HEK293 (cell line): ENCODE data around the gene RAMAC.
A peak's percentile ranks its signal among the peaks of the same experiment; 100 is the strongest.

ENCODE experiments used
- CTCF ChIA-PET: fragments of 350-600 bp; formaldehyde crosslinking; extraction: SDS; loops from one replicate; lab custom pipeline; 2021; ENCODE audit warnings: antibody characterized with exemption; lab: Yijun Ruan, JAX
- POLR2A ChIA-PET: fragments of 300-600 bp; formaldehyde crosslinking; extraction: SDS; loops from one replicate; lab custom pipeline; 2020; ENCODE audit warnings: antibody characterized with exemption, inconsistent platforms; lab: Yijun Ruan, JAX
- H3K27ac ChIP-seq: fragments of 200-500 bp; sonication (Bioruptor generic); 2 replicates; pipeline ENCODE4 v1.5.1; 2014; ENCODE audit warnings: low read depth, low read length, control low read depth, inconsistent platforms; ENCODE audit errors: extremely low read depth
- H3K36me3 ChIP-seq, 2 experiments: fragments of 200-500 bp in 1 of 2; sonication (Bioruptor generic) in 1 of 2; 1 replicate in 1 of 2; 2 replicates in 1 of 2; pipeline ENCODE4 v1.5.1; 2014 to 2017; ENCODE audit warnings: inconsistent platforms in 2 of 2, low read length in 2 of 2; ENCODE audit not compliant: control insufficient read depth in 2 of 2, insufficient read depth in 1 of 2
- H3K4me1 ChIP-seq: fragments of 200-500 bp; sonication (Bioruptor generic); 2 replicates; pipeline ENCODE4 v1.5.1; 2014; ENCODE audit warnings: mild to moderate bottlenecking, low read length, inconsistent platforms; ENCODE audit not compliant: control insufficient read depth, insufficient read depth
- H3K4me3 ChIP-seq: 2 replicates; pipeline ENCODE4 v1.5.1; 2011; ENCODE audit warnings: low read depth, mild to moderate bottlenecking, control low read depth, low read length, moderate library complexity
- H3K9me3 ChIP-seq: fragments of 200-500 bp; sonication (Bioruptor generic); 2 replicates; pipeline ENCODE4 v1.5.1; 2014; ENCODE audit warnings: low read depth, low read length, inconsistent platforms; ENCODE audit not compliant: control insufficient read depth, insufficient read depth
- MYNN ChIP-seq: fragments of 450-650 bp; formaldehyde crosslinking; IDR thresholded peaks from 2 replicates; pipeline ENCODE4 v1.5.1; 2016; ENCODE audit warnings: missing biosample characterization, missing genetic modification characterization, borderline replicate concordance
- SCRT2 ChIP-seq: fragments of 450-650 bp; formaldehyde crosslinking; IDR thresholded peaks from 2 replicates; pipeline ENCODE4 v1.5.1; 2016; ENCODE audit warnings: missing biosample characterization, missing genetic modification characterization
- SP7 ChIP-seq: fragments of 450-650 bp; formaldehyde crosslinking; IDR thresholded peaks from 2 replicates; pipeline ENCODE4 v1.5.1; 2016; ENCODE audit warnings: missing biosample characterization, missing genetic modification characterization
- TCF7L2 ChIP-seq: IDR thresholded peaks from 2 replicates; pipeline ENCODE4 v1.6.1; 2011; ENCODE audit warnings: low read depth, mild to moderate bottlenecking, inconsistent platforms, low read length, moderate library complexity, borderline replicate concordance
- ZBTB17 ChIP-seq: fragments of 450-650 bp; formaldehyde crosslinking; IDR thresholded peaks from 2 replicates; pipeline ENCODE4 v1.5.1; 2016; ENCODE audit warnings: missing biosample characterization, missing genetic modification characterization
- ZNF121 ChIP-seq: fragments of 450-650 bp; formaldehyde crosslinking; IDR thresholded peaks from 2 replicates; pipeline ENCODE4 v1.5.1; 2016; ENCODE audit warnings: missing biosample characterization, missing genetic modification characterization
- ZNF140 ChIP-seq: fragments of 450-650 bp; formaldehyde crosslinking; IDR thresholded peaks from 2 replicates; pipeline ENCODE4 v1.5.1; 2016; ENCODE audit warnings: missing biosample characterization, missing genetic modification characterization
- ZNF335 ChIP-seq: fragments of 450-650 bp; formaldehyde crosslinking; conservative IDR thresholded peaks from 2 replicates; pipeline ENCODE4 v1.5.1; 2016; ENCODE audit warnings: missing biosample characterization, missing genetic modification characterization
- ZNF426 ChIP-seq: fragments of 450-650 bp; formaldehyde crosslinking; IDR thresholded peaks from 2 replicates; pipeline ENCODE4 v1.5.1; 2017; ENCODE audit warnings: missing biosample characterization, missing genetic modification characterization, mild to moderate bottlenecking, inconsistent platforms, moderate library complexity
- ZNF677 ChIP-seq: fragments of 450-650 bp; IDR thresholded peaks from 2 replicates; pipeline ENCODE4 v1.5.0; 2018; ENCODE audit warnings: missing biosample characterization, mild to moderate bottlenecking, missing genetic modification characterization, moderate library complexity
- ZNF76 ChIP-seq: fragments of 450-650 bp; formaldehyde crosslinking; IDR thresholded peaks from 2 replicates; pipeline ENCODE4; 2016; ENCODE audit warnings: low read depth, missing biosample characterization, missing genetic modification characterization, borderline replicate concordance
- ZNF777 ChIP-seq: fragments of 450-650 bp; formaldehyde crosslinking; IDR thresholded peaks from 2 replicates; pipeline ENCODE4 v1.5.1; 2017; ENCODE audit warnings: missing biosample characterization, missing genetic modification characterization, borderline replicate concordance
- TF ChIP-seq, protein P1 (sequence below): fragments of 450-650 bp; formaldehyde crosslinking; conservative IDR thresholded peaks from 2 replicates; pipeline ENCODE4 v1.5.1; 2016; ENCODE audit warnings: low read depth, missing biosample characterization, missing genetic modification characterization
- TF ChIP-seq, protein P2 (sequence below): fragments of 450-650 bp; formaldehyde crosslinking; IDR thresholded peaks from 2 replicates; pipeline ENCODE4 v1.5.1; 2016; ENCODE audit warnings: missing biosample characterization, missing genetic modification characterization

RAMAC gene

DNA sequence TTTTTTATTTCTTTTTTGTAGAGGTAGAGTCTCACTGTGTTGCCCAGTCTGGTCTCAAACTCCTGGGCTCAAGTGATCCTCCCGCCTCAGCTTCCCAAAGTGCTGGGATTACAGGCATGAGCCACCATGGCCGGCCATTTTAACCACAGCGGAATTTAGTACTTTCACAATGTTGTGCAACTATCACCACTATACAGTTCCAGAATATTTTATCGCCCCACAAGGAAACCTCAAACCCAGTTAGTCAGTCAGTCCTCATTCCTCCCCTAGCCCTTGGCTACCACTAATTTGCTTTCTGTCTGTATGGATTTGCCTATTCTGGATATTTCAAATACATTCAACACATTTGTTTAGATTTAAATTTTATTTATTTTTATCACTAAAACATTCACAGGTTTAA lies 17.9 kb upstream of the RAMAC start:
- TF ChIP-seq ZNF426 (tag by site-specific recombination): no peak
- TF ChIP-seq ZNF777: no peak
- TF ChIP-seq, protein P1, sequence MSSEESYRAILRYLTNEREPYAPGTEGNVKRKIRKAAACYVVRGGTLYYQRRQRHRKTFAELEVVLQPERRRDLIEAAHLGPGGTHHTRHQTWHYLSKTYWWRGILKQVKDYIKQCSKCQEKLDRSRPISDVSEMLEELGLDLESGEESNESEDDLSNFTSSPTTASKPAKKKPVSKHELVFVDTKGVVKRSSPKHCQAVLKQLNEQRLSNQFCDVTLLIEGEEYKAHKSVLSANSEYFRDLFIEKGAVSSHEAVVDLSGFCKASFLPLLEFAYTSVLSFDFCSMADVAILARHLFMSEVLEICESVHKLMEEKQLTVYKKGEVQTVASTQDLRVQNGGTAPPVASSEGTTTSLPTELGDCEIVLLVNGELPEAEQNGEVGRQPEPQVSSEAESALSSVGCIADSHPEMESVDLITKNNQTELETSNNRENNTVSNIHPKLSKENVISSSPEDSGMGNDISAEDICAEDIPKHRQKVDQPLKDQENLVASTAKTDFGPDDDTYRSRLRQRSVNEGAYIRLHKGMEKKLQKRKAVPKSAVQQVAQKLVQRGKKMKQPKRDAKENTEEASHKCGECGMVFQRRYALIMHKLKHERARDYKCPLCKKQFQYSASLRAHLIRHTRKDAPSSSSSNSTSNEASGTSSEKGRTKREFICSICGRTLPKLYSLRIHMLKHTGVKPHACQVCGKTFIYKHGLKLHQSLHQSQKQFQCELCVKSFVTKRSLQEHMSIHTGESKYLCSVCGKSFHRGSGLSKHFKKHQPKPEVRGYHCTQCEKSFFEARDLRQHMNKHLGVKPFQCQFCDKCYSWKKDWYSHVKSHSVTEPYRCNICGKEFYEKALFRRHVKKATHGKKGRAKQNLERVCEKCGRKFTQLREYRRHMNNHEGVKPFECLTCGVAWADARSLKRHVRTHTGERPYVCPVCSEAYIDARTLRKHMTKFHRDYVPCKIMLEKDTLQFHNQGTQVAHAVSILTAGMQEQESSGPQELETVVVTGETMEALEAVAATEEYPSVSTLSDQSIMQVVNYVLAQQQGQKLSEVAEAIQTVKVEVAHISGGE (tag by site-specific recombination): no peak
- TF ChIP-seq MYNN: no peak
- TF ChIP-seq ZNF121 (tag by site-specific recombination): peak; percentile 50; the same call in 1 of the 2 replicates
- no peak for TF ChIP-seq SCRT2
- TF ChIP-seq, all 188 proteins: peak for 1
- H3K4me1 ChIP-seq: peaks cover 11% of the 10 kb centered on the region
- ChIA-PET CTCF (interaction anchor here (1.1 kb wide), 1 partner anchor 119 kb away, joined by 4 read pairs; no protein-coding TSS in a partner anchor), POLR2A (interaction anchor here (1.1 kb wide), 1 partner anchor 18 kb away, joined by 3 read pairs; the partner anchor contains the start of gene RAMAC)
- H3K36me3 ChIP-seq: no peaks in the 10 kb centered on the region
- H3K4me3 ChIP-seq: no peak overlapping the region
- H3K27ac ChIP-seq: no peak overlapping the region
- no peaks in the 10 kb centered on the region for H3K9me3 ChIP-seq

DNA sequence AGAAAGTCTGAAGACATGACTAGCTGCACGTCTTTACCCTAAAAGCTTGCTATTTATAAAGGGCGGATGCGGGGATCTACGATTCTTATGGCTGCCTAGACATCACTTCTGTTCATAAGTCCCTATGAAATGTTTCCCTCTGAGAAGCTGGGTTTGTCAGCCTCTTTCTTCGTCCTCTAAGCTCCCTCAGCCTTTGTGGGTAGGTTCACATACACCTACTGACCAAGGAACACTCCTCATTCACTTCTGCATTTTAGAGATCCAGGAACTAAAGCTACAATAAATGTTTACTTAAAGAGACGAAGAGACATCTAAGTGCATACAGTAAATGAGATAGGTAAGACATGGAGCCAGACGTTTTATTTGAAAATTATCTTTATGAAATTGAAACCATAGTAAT lies 16.7 kb upstream of the RAMAC start:
- no peaks in the 10 kb centered on the region for H3K36me3 ChIP-seq
- POLR2A ChIA-PET: no interaction called here
- H3K27ac ChIP-seq: no peak overlapping the region
- CTCF ChIA-PET: interaction anchor here (0.6 to 0.9 kb wide), 3 partner anchors 18 to 31 kb away, joined by 3 to 4 read pairs (median 3); no protein-coding TSS in a partner anchor
- no peaks in the 10 kb centered on the region for H3K9me3 ChIP-seq
- H3K4me1 ChIP-seq: peaks cover 11% of the 10 kb centered on the region
- no peak overlapping the region for H3K4me3 ChIP-seq
- no peak for TF ChIP-seq ZNF140
- peak; percentile 88 for TF ChIP-seq ZBTB17

DNA sequence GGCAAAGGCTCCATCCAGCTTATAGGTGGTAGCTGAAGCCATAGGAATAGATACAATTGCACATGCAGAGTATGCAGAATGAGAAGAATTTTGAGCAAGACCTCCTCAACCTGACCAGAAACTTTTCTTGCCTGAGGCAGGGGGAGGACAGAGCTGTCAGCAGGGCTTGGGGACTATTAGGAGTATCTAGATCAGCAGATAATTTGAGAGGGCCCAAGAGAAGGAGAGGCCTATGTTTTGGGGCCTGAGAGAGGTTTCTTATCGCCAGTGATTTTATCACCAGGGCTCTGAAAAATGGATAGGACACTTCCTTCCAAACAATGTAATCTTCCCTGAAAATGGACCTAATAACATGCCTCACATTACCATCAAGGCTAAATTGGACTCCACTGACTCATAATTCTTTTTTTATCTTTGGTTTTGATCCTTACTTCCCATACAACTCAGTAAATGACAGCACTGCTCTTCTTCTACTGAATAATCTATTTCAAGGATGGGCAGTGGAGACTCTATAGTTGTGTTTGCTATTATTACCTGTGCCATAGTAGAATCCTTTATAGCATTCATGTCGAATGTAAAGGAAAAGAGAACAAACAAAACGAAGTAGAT lies 15.8 kb upstream of the RAMAC start:
- Histone ChIP-seq H3K27ac (no peak overlapping the region), H3K4me3 (no peak overlapping the region), H3K4me1 (peaks cover 11% of the 10 kb centered on the region), H3K9me3 (no peaks in the 10 kb centered on the region), H3K36me3 (no peaks in the 10 kb centered on the region)
- ChIA-PET CTCF (interaction anchor here (0.6 to 1.7 kb wide), 3 partner anchors 9 to 41 kb away, joined by 3 to 6 read pairs (median 4); partner anchors contain the start of gene C15orf40), POLR2A (no interaction called here)
- TF ChIP-seq ZNF335: 0 out of 2 replicates have a peak, but pooled peaks have one; percentile 15
- TF ChIP-seq, protein P2, sequence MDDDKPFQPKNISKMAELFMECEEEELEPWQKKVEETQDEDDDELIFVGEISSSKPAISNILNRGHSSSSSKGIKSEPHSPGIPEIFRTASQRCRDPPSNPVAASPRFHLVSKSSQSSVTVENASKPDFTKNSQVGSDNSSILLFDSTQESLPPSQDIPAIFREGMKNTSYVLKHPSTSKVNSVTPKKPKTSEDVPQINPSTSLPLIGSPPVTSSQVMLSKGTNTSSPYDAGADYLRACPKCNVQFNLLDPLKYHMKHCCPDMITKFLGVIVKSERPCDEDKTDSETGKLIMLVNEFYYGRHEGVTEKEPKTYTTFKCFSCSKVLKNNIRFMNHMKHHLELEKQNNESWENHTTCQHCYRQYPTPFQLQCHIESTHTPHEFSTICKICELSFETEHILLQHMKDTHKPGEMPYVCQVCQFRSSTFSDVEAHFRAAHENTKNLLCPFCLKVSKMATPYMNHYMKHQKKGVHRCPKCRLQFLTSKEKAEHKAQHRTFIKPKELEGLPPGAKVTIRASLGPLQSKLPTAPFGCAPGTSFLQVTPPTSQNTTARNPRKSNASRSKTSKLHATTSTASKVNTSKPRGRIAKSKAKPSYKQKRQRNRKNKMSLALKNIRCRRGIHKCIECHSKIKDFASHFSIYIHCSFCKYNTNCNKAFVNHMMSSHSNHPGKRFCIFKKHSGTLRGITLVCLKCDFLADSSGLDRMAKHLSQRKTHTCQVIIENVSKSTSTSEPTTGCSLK: no peak
- peak; percentile 27; the same call in 1 of the 2 replicates for TF ChIP-seq SP7 (tag by site-specific recombination)
- no peak for TF ChIP-seq ZNF76 (tag by site-specific recombination)
- TF ChIP-seq TCF7L2: peak; percentile 15; the same call in 1 of the 2 replicates
- TF ChIP-seq ZNF677 (tag by site-specific recombination): no peak
